ENCODE results near the gene HSPA14. TPM values are rescaled to one million over a fixed set of nuclear protein-coding genes. Genes with fewer than 3 reads are reported as not detected.
"Not testable (repeated sequence)": the region's sequence is repeated elsewhere in the genome, so short reads cannot be mapped to it uniquely, and the experiment has no call there.

HSPA14 gene
- total RNA-seq, 1 donor from 2014 or later: 9.7 TPM

DNA sequence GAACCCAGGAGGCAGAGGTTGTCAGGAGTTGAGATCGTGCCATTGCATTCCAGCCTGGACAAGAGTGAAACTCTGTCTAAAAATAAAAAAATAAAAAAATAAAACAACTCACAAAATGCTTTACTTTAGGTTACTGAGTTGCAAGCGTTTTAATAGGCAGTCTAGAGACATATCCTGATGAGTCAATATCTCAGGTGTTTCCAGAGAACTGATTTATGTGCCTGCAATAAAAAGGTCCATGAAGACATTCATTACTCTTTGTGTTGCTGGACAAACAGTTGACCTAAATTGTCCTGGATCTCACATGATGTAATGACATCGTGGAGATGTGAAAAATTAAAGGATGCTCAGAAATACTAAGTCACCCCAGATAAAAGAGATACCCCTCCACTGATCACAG lies 31.8 kb upstream of the HSPA14 start:
- TF ChIP-seq, protein P1, sequence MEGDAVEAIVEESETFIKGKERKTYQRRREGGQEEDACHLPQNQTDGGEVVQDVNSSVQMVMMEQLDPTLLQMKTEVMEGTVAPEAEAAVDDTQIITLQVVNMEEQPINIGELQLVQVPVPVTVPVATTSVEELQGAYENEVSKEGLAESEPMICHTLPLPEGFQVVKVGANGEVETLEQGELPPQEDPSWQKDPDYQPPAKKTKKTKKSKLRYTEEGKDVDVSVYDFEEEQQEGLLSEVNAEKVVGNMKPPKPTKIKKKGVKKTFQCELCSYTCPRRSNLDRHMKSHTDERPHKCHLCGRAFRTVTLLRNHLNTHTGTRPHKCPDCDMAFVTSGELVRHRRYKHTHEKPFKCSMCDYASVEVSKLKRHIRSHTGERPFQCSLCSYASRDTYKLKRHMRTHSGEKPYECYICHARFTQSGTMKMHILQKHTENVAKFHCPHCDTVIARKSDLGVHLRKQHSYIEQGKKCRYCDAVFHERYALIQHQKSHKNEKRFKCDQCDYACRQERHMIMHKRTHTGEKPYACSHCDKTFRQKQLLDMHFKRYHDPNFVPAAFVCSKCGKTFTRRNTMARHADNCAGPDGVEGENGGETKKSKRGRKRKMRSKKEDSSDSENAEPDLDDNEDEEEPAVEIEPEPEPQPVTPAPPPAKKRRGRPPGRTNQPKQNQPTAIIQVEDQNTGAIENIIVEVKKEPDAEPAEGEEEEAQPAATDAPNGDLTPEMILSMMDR (IDR thresholded peaks at IDR 0.05; ENCODE audit: insufficient read depth, low read length, poor library complexity, severe bottlenecking): no peak
- no peak for DNase-seq (ENCODE audit: low read depth)
- Histone ChIP-seq H3K4me3 (ENCODE audit: low read depth, low read length) (no peak overlapping the region), H3K27me3 (ENCODE audit: control insufficient read depth, insufficient read depth, low read length) (no peaks in the 10 kb centered on the region), H3K36me3 (ENCODE audit: control insufficient read depth, insufficient read depth, low read length) (no peaks in the 10 kb centered on the region)

DNA sequence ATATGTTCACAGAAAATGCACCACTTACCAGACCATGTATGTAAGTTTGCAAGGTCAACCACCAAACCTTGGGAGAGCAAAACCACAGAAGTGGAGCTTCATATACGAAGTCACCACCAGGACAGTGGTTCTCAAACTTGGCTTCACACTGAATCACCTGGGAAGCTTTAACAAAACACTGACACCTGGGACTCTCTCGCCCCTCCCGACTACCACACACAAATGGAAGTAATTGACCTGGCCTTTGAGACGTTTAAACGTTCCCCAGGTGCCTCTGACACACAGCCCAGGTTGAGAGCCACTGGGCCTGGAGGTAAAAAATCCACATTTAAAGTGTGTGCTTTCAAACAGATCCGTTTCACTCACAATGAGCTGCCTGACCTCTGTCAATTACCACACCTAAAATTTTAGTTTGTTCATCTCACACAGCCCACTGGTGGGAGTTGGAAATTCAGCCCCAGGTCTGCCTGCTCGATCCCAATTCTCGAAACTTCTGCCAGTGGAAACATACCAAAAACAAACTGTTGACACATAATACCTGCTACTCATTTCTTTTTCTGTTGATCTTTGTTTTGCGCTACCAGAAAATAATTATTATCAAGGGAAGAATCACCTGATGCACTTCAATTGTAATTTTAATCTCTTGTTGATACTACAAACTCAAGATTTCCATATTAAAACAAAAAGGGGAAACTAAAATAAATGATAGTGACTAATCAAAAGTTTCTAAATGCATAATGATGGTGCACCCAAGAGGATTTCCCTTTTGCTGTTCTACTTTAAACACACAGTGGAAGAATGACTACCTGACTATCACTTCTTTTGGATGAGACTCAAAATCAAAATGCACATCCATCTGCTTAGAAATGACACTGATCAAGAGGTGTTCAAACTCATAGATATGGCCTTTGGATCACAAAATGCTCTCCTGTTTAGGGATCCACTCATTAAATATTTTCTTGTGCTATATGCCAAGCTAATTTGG lies 26.8 kb upstream of the HSPA14 start:
- H3K36me3 ChIP-seq (ENCODE audit: control insufficient read depth, insufficient read depth, low read length): no peaks in the 10 kb centered on the region

DNA sequence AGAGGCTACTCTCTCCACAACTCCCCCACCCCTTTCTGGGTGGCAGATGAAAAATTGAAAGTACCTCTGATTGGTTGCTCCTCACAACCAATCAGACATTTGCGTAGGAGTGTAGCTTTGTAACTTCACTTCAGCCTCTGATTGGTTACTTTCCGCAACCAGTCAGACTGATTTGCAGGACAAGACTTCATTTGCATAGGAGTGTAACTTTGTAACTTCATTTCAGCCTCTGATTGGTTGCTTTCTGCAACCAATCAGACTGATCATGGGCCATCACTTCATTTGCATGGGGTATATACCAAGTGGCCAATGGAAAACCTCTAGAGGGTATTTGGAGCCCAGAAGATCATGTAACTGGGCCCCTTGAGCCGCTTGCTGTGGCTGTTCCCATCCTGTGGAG lies 25.8 kb upstream of the HSPA14 start:
- TF ChIP-seq, protein P1 (IDR thresholded peaks at IDR 0.05; ENCODE audit: insufficient read depth, low read length, poor library complexity, severe bottlenecking): no peak
- no peaks in the 10 kb centered on the region for H3K36me3 ChIP-seq (ENCODE audit: control insufficient read depth, insufficient read depth, low read length)
- no peak overlapping the region for H3K4me3 ChIP-seq (ENCODE audit: low read depth, low read length)
- no peak for DNase-seq (ENCODE audit: low read depth)
- H3K27me3 ChIP-seq (ENCODE audit: control insufficient read depth, insufficient read depth, low read length): no peaks in the 10 kb centered on the region

More for the DNA sequence above, 26.8 kb upstream of the HSPA14 start:
- TF ChIP-seq, protein P1 (IDR thresholded peaks at IDR 0.05; ENCODE audit: insufficient read depth, low read length, poor library complexity, severe bottlenecking): no peak
- H3K27me3 ChIP-seq (ENCODE audit: control insufficient read depth, insufficient read depth, low read length): no peaks in the 10 kb centered on the region
- no peak for DNase-seq (ENCODE audit: low read depth)
- H3K4me3 ChIP-seq (ENCODE audit: low read depth, low read length): no peak overlapping the region

DNA sequence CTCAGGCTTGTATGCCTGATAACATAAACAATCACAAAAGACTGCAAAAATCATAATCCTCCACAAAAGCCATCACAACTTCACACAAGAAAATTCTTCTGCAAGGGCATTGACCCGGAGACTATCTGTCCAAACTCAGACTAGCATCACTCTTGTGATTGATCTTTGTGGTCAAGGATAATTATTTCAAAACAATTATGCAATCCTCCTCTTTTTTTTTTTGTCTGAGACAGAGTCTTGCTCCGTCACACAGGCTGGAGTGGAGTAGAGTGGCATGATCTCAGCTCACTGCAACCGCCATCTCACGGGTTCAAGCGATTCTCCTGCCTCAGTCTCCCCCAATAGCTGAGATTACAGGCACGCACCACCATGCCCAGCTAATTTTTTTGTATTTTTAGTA lies 22.4 kb upstream of the HSPA14 start:
- no peak for DNase-seq (ENCODE audit: low read depth)
- H3K4me3 ChIP-seq (ENCODE audit: low read depth, low read length): no peak overlapping the region
- no peaks in the 10 kb centered on the region for H3K36me3 ChIP-seq (ENCODE audit: control insufficient read depth, insufficient read depth, low read length)
- no peaks in the 10 kb centered on the region for H3K27me3 ChIP-seq (ENCODE audit: control insufficient read depth, insufficient read depth, low read length)
- TF ChIP-seq, protein P1 (IDR thresholded peaks at IDR 0.05; ENCODE audit: insufficient read depth, low read length, poor library complexity, severe bottlenecking): no peak

GRCh38 chr10:14816717-14817116 lies 21.4 kb upstream of the HSPA14 start:
- H3K27me3 ChIP-seq (ENCODE audit: control insufficient read depth, insufficient read depth, low read length); DNase-seq (ENCODE audit: low read depth); H3K4me3 ChIP-seq (ENCODE audit: low read depth, low read length); H3K36me3 ChIP-seq (ENCODE audit: control insufficient read depth, insufficient read depth, low read length): not testable (repeated sequence)

- no peaks in the 10 kb centered on the region for H3K27me3 ChIP-seq (ENCODE audit: control insufficient read depth, insufficient read depth, low read length)
- H3K4me3 ChIP-seq (ENCODE audit: low read depth, low read length): no peak overlapping the region
- TF ChIP-seq, protein P1 (IDR thresholded peaks at IDR 0.05; ENCODE audit: insufficient read depth, low read length, poor library complexity, severe bottlenecking): no peak
- DNase-seq (ENCODE audit: low read depth): peak; percentile 48
- H3K36me3 ChIP-seq (ENCODE audit: control insufficient read depth, insufficient read depth, low read length): no peaks in the 10 kb centered on the region
Measured at GRCh38 chr10:14820010-14820774, 17.9 kb upstream of the HSPA14 start.
